IgD-negative memory B cell (primary cell): ENCODE data around the gene SYNE3. TPM values are rescaled to one million over a fixed set of nuclear protein-coding genes. Genes with fewer than 3 reads are reported as not detected.

Experiments used
- polyA plus RNA-seq: library from polyadenylated mRNA; unstranded; fragments of 300-500 nt; fragmentation: Illumina TruSeq; gene quantifications from one replicate; pipeline ENCODE4 v1.2.3, GENCODE V29; 2021

Gene SYNE3
- polyA plus RNA-seq, 1 donor from 2014 or later = 8.8 TPM

Other genes with a start within 250 kb of the SYNE3 start
- 8.2 TPM for gene CLMN, start 196.7 kb downstream of the SYNE3 start, polyA plus RNA-seq
- 34.5 TPM for gene GLRX5, start 18.4 kb upstream of the SYNE3 start, polyA plus RNA-seq
- gene TCL1B, start 169.8 kb upstream of the SYNE3 start, polyA plus RNA-seq = not detected
- 4.9 TPM for gene TCL1A, start 197.5 kb upstream of the SYNE3 start, polyA plus RNA-seq